T-helper 17 cell (primary cell): ENCODE data around the gene ETV6. TPM values are rescaled to one million over a fixed set of nuclear protein-coding genes. Genes with fewer than 3 reads are reported as not detected.

Experiments used
- ATAC-seq: fragments of 150-1000 bp; cut with Tn5 transposase; 2 replicates; pipeline ENCODE4 v1.10.0; 2021; ENCODE audit warnings: mild to moderate bottlenecking, moderate library complexity
- DNase-seq, 3 donors: peaks; one replicate each; pipeline versions ENCODE4 v3.0.0 to v3.0.0-alpha.2; 2020 to 2021
- H3K9me3 ChIP-seq: one replicate; pipeline ENCODE4 v1.7.0; 2013; ENCODE audit warnings: low read length, mild to moderate bottlenecking; ENCODE audit not compliant: control insufficient read depth, poor library complexity, severe bottlenecking
- H3K27ac Mint-ChIP-seq: one replicate; pipeline ENCODE4 v1.8.0; 2022; ENCODE audit warnings: mild to moderate bottlenecking, moderate library complexity, mixed read lengths
- H3K27me3 Mint-ChIP-seq: one replicate; pipeline ENCODE4 v1.8.0; 2022; ENCODE audit warnings: mixed read lengths
- H3K36me3 Mint-ChIP-seq: one replicate; pipeline ENCODE4 v1.8.0; 2022; ENCODE audit warnings: low read depth, mixed read lengths
- H3K4me1 Mint-ChIP-seq: one replicate; pipeline ENCODE4 v1.8.0; 2022; ENCODE audit warnings: mild to moderate bottlenecking, mixed read lengths
- H3K4me3 Mint-ChIP-seq: one replicate; pipeline ENCODE4 v1.8.0; 2022; ENCODE audit warnings: mild to moderate bottlenecking, moderate library complexity, mixed read lengths
- total RNA-seq, 4 donors: library from RNA in 2 of 4; stranded (reverse) in 2 of 4; gene quantifications; one replicate each; pipeline ENCODE4 v1.2.3 and lab custom pipeline; 2022 to 2026

The ETV6 gene
- total RNA-seq, 2 donors from 2014 or later = 57.3 to 60.6 TPM

GRCh38 chr12:11732715-11733114, 83.2 kb downstream of the ETV6 start:
- no peaks in the 10 kb centered on the region for H3K9me3 ChIP-seq
- Mint-ChIP-seq H3K4me3 (peak overlapping the region; percentile 80), H3K27me3 (no peaks in the 10 kb centered on the region), H3K36me3 (peaks cover 3% of the 10 kb centered on the region), H3K27ac (peak overlapping the region; percentile 98), H3K4me1 (peaks cover 59% of the 10 kb centered on the region)
- ATAC-seq (no peak), DNase-seq (no peak)

- no peak overlapping the region for H3K27ac Mint-ChIP-seq
Observed at GRCh38 chr12:11734580-11735180, 85.2 kb downstream of the ETV6 start.

DNA sequence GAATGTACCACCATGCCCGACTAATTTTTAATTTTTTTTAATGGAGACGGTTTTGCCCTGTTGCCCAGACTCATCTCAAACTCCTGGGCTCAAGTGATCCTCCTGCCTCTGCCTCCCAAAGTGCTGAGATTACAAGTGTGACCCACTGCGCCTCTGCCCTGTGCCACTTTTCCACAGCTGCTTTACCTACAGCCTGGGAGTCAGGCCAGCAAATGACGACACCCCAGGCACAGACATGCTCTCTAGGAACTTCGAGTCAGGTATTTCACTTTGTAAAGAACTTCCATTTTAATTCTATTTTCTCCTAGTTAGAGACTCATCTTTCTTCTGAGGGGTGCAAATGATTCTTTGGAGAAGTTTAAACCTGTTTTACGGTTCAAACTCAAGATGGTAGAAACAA, 89.0 kb downstream of the ETV6 start:
- no peak for DNase-seq
- H3K27ac Mint-ChIP-seq = no peak overlapping the region
- H3K4me3 Mint-ChIP-seq = no peak overlapping the region
- ATAC-seq = no peak
- H3K27me3 Mint-ChIP-seq = no peaks in the 10 kb centered on the region
- peaks cover 47% of the 10 kb centered on the region for H3K4me1 Mint-ChIP-seq
- peaks cover 3% of the 10 kb centered on the region for H3K36me3 Mint-ChIP-seq
- no peaks in the 10 kb centered on the region for H3K9me3 ChIP-seq

More at GRCh38 chr12:11734580-11735180, 85.2 kb downstream of the ETV6 start:
- ATAC-seq (no peak), DNase-seq (no peak)
- H3K36me3 Mint-ChIP-seq = peaks cover 3% of the 10 kb centered on the region
- no peaks in the 10 kb centered on the region for H3K9me3 ChIP-seq
- H3K4me1 Mint-ChIP-seq = peaks cover 61% of the 10 kb centered on the region
- H3K27me3 Mint-ChIP-seq = no peaks in the 10 kb centered on the region
- no peak overlapping the region for H3K4me3 Mint-ChIP-seq

- no peaks in the 10 kb centered on the region for H3K9me3 ChIP-seq
- ATAC-seq (peak; percentile 63), DNase-seq (no peak)
- Mint-ChIP-seq H3K4me3 (no peak overlapping the region), H3K36me3 (peaks cover 2% of the 10 kb centered on the region), H3K27ac (no peak overlapping the region), H3K4me1 (peaks cover 50% of the 10 kb centered on the region), H3K27me3 (no peaks in the 10 kb centered on the region)
Observed at GRCh38 chr12:11739980-11740577, 90.6 kb downstream of the ETV6 start.

DNA sequence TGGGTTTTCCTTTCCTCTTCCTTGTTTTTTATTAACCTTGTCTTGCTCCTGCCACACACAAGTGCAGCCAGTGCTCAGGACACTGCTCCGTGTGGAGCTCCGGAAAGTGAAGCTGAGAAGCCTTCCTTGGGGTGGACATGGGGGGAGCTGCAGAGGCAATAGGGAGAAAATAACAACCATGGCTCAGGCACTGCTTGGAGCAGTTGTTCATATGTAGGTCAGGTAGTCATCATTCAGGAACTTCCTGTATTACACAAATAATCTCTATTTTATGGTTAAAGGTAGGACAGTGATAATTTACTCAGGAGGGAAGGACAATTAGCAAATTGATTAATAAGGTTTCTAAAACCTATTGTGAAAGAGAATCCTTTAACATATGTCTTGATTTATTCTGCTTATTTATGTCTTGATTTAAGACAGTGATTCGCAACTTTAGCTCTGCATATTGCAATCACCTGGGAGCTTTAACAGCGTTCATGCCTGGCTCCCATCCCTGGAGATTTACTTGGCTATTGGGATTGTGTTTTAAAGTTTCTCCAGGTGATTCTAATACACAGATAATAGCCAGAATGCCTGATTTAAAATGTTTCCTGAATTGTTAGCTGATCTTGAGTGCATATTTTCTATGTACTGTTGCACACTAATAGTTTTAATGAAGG, 92.1 kb downstream of the ETV6 start:
- H3K27me3 Mint-ChIP-seq = no peaks in the 10 kb centered on the region
- ATAC-seq (peak; percentile 46), DNase-seq (no peak)
- peak overlapping the region; percentile 37 for H3K27ac Mint-ChIP-seq
- peaks cover 47% of the 10 kb centered on the region for H3K4me1 Mint-ChIP-seq
- no peaks in the 10 kb centered on the region for H3K9me3 ChIP-seq
- no peak overlapping the region for H3K4me3 Mint-ChIP-seq
- H3K36me3 Mint-ChIP-seq = no peaks in the 10 kb centered on the region

- DNase-seq (no peak), ATAC-seq (no peak)
- no peaks in the 10 kb centered on the region for H3K36me3 Mint-ChIP-seq
- peak overlapping the region; percentile 68 for H3K27ac Mint-ChIP-seq
- peaks cover 37% of the 10 kb centered on the region for H3K4me1 Mint-ChIP-seq
- no peaks in the 10 kb centered on the region for H3K27me3 Mint-ChIP-seq
- no peaks in the 10 kb centered on the region for H3K9me3 ChIP-seq
- no peak overlapping the region for H3K4me3 Mint-ChIP-seq
Observed at GRCh38 chr12:11743423-11744409, 94.2 kb downstream of the ETV6 start.

- Mint-ChIP-seq H3K4me1 (peaks cover 35% of the 10 kb centered on the region), H3K36me3 (no peaks in the 10 kb centered on the region), H3K27me3 (no peaks in the 10 kb centered on the region), H3K4me3 (no peak overlapping the region), H3K27ac (no peak overlapping the region)
- DNase-seq = no peak
- no peak for ATAC-seq
- no peaks in the 10 kb centered on the region for H3K9me3 ChIP-seq
Observed at GRCh38 chr12:11744410-11744801, 94.9 kb downstream of the ETV6 start.

- no peak for DNase-seq
- Mint-ChIP-seq H3K27ac (no peak overlapping the region), H3K4me1 (peaks cover 39% of the 10 kb centered on the region), H3K27me3 (no peaks in the 10 kb centered on the region), H3K36me3 (no peaks in the 10 kb centered on the region), H3K4me3 (no peak overlapping the region)
- H3K9me3 ChIP-seq = no peaks in the 10 kb centered on the region
- ATAC-seq = no peak
Observed at GRCh38 chr12:11745113-11745512, 95.6 kb downstream of the ETV6 start.

DNA sequence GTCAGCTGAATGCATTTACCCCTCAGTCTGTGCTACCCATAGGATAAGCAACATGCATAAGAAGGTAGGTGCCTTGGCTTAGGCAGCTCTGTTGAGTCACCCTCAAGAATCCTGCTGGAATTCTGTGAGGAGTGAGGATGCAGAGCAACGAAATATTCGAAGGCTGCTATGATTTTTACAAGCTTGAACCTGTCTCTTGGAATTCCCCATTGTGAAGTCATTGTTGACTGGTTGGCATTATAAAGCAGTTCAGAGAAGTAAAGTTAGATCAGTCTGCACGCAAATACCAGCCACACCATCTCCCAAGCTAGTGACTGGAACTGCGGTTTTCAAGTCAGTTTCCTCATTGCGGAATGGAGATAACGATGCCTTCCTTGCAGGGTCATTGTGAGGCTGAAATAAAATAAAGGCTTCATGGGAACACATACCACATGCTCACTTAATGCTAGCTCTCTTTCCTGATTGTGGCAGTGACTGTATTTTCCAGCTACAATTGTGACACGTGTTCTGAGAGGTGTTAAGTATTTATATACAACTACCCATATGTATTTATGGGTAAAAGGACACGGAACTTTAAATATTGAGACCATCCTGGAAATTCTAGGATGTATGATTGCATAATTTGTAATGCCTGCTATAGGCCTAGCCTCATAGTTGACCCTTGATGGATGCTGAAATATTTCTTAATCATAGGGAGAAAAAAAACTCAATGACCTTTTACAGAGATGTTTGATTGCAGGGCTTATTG, 96.7 kb downstream of the ETV6 start:
- no peaks in the 10 kb centered on the region for H3K9me3 ChIP-seq
- ATAC-seq (peak; percentile 64), DNase-seq (no peak)
- Mint-ChIP-seq H3K36me3 (peaks cover under 1% of the 10 kb centered on the region), H3K4me1 (peaks cover 33% of the 10 kb centered on the region), H3K4me3 (no peak overlapping the region), H3K27ac (no peak overlapping the region), H3K27me3 (no peaks in the 10 kb centered on the region)

DNA sequence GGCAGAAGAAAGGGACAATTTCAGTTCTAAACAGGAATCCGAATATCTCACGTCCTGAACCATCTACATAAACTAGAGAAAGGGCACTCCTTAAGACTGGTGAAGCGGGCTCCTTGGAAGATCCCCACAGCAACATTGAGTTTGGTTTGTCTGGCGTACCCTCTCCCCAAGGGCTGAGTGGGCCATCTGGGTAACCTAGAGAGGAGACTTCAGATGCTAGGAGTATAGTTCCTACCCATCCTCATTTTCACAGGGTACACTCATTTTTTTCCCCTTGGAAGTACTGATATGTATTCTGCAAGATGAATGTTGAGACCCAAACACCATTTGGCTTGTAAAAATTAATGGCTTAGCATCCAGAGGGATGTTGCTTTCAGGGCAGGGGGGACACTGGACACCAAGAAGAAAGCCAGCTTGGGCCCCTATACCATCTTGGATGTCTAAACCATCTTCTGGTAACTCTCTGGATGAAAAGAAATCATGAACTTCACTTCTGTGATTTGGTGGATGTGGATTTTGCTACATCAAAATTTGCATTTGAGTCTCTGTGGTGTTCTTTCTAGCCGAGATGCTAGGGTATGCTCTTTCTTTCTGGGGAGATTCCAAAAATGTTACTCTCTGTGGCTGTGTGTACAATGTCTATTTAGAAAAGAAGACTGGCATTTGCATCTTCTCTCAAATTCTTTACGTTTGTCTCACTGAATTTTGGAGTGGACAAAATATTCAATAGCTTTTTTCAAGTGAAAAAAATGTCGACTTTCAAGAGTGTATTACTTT, 97.7 kb downstream of the ETV6 start:
- Mint-ChIP-seq H3K4me3 (no peak overlapping the region), H3K27me3 (no peaks in the 10 kb centered on the region), H3K4me1 (peaks cover 31% of the 10 kb centered on the region), H3K27ac (no peak overlapping the region), H3K36me3 (peaks cover 3% of the 10 kb centered on the region)
- H3K9me3 ChIP-seq = no peaks in the 10 kb centered on the region
- ATAC-seq (no peak), DNase-seq (no peak)

DNA sequence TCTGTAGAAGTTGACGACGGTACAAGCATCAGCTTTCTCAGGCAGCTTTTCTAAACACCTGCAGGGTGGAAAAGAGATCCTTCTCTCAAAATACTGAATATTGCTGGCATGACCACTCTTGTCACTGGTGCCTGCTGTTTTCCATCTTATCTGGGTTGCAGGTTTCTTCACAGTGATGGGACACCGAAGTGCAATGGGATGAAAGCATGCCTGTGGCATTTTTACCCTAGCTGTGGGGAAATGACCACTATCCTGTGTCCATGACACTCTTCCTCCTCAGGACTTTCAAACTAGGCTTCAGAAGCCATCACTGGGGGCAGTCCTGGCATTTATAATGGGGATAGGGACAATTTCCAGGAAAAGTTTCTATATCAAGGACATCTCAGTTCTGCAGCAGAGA, 98.5 kb downstream of the ETV6 start:
- H3K9me3 ChIP-seq = no peaks in the 10 kb centered on the region
- no peak overlapping the region for H3K4me3 Mint-ChIP-seq
- H3K4me1 Mint-ChIP-seq = peaks cover 32% of the 10 kb centered on the region
- DNase-seq (no peak), ATAC-seq (no peak)
- H3K27ac Mint-ChIP-seq = no peak overlapping the region
- H3K27me3 Mint-ChIP-seq = no peaks in the 10 kb centered on the region
- peaks cover 4% of the 10 kb centered on the region for H3K36me3 Mint-ChIP-seq

- no peak for ATAC-seq
- H3K4me3 Mint-ChIP-seq = no peak overlapping the region
Observed at GRCh38 chr12:11748903-11749302, 99.4 kb downstream of the ETV6 start.

More at GRCh38 chr12:11748903-11749302, 99.4 kb downstream of the ETV6 start:
- H3K9me3 ChIP-seq = no peaks in the 10 kb centered on the region
- no peaks in the 10 kb centered on the region for H3K27me3 Mint-ChIP-seq
- peaks cover 6% of the 10 kb centered on the region for H3K36me3 Mint-ChIP-seq
- H3K4me1 Mint-ChIP-seq = peaks cover 30% of the 10 kb centered on the region
- no peak overlapping the region for H3K27ac Mint-ChIP-seq
- no peak for DNase-seq
